GM23338 (cell line): ENCODE data around the gene CCR5. TPM values are rescaled to one million over a fixed set of nuclear protein-coding genes. Genes with fewer than 3 reads are reported as not detected.

Experiments
- ATAC-seq: fragments of 200-7000 bp; cut with Tn5 transposase; 3 replicates; pipeline ENCODE4 v1.9.1; 2020
- DNase-seq: peaks from one replicate; pipeline ENCODE4 v3.0.0-alpha.2; 2015; ENCODE audit warnings: low spot score
- H2AFZ ChIP-seq: fragments of 200-600 bp; sonication (generic); 2 replicates; pipeline ENCODE4 v1.8.0; 2016; ENCODE audit warnings: antibody characterized with exemption, mild to moderate bottlenecking, moderate library complexity
- H3F3A ChIP-seq: fragments of 200-600 bp; sonication (generic); replicated peaks from 2 replicates; pipeline ENCODE4 v1.8.0; 2017; ENCODE audit warnings: antibody characterized with exemption, mixed run types, low read depth
- H3K27ac ChIP-seq: fragments of 200-600 bp; sonication (generic); 2 replicates; pipeline ENCODE4 v1.6.1; 2016; ENCODE audit warnings: low read depth
- H3K27me3 ChIP-seq: fragments of 200-600 bp; sonication (generic); 2 replicates; pipeline ENCODE4 v1.8.0; 2016; ENCODE audit warnings: mild to moderate bottlenecking, mixed run types, moderate library complexity; ENCODE audit not compliant: insufficient read depth
- H3K36me3 ChIP-seq: fragments of 200-600 bp; sonication (generic); 2 replicates; pipeline ENCODE4 v1.8.0; 2016; ENCODE audit warnings: mild to moderate bottlenecking; ENCODE audit not compliant: insufficient read depth
- H3K4me1 ChIP-seq: fragments of 200-600 bp; sonication (generic); 2 replicates; pipeline ENCODE4 v1.8.0; 2016; ENCODE audit warnings: mild to moderate bottlenecking, moderate library complexity; ENCODE audit not compliant: insufficient read depth
- H3K4me2 ChIP-seq: fragments of 200-600 bp; sonication (generic); 2 replicates; pipeline ENCODE4 v1.7.1; 2017; ENCODE audit warnings: mixed run types
- H3K4me3 ChIP-seq: fragments of 200-600 bp; sonication (generic); 2 replicates; pipeline ENCODE4 v1.6.1; 2016; ENCODE audit warnings: mixed run types
- H3K79me2 ChIP-seq: fragments of 200-600 bp; sonication (generic); replicated peaks from 2 replicates; pipeline ENCODE4 v1.8.0; 2017; ENCODE audit warnings: mild to moderate bottlenecking; ENCODE audit not compliant: insufficient read depth
- H3K9me2 ChIP-seq: fragments of 200-600 bp; sonication (generic); 2 replicates; pipeline ENCODE4 v1.8.0; 2017; ENCODE audit not compliant: insufficient read depth
- H4K20me1 ChIP-seq: fragments of 200-600 bp; sonication (generic); replicated peaks from 2 replicates; pipeline ENCODE4 v1.8.0; 2017; ENCODE audit warnings: mild to moderate bottlenecking; ENCODE audit not compliant: insufficient read depth
- H3K27ac Mint-ChIP-seq: 2 replicates; pipeline ENCODE4 v1.8.0; 2020; ENCODE audit warnings: inconsistent platforms, mild to moderate bottlenecking, moderate library complexity, mixed read lengths
- H3K27me3 Mint-ChIP-seq: 3 replicates; pipeline ENCODE4 v1.8.0; 2022; ENCODE audit warnings: low read depth, mild to moderate bottlenecking, moderate library complexity, mixed read lengths, inconsistent platforms; ENCODE audit not compliant: insufficient read depth, poor library complexity
- H3K36me3 Mint-ChIP-seq: 3 replicates; pipeline ENCODE4 v1.8.0; 2021; ENCODE audit warnings: low read depth, mild to moderate bottlenecking, inconsistent platforms, moderate library complexity, mixed read lengths
- H3K4me1 Mint-ChIP-seq: 3 replicates; pipeline ENCODE4 v1.8.0; 2020; ENCODE audit warnings: mild to moderate bottlenecking, inconsistent platforms, mixed read lengths
- H3K4me3 Mint-ChIP-seq: 3 replicates; pipeline ENCODE4 v1.8.0; 2021; ENCODE audit warnings: moderate library complexity, mild to moderate bottlenecking, inconsistent platforms, mixed read lengths
- H3K9me3 Mint-ChIP-seq: 3 replicates; pipeline ENCODE4 v1.8.0; 2020; ENCODE audit warnings: moderate library complexity, mild to moderate bottlenecking, inconsistent platforms, mixed read lengths
- CREB1 ChIP-seq: fragments of 250-450 bp; sonication (Bioruptor Pico); IDR thresholded peaks from 2 replicates; pipeline ENCODE4 v1.5.0; 2020; ENCODE audit warnings: low read depth, mild to moderate bottlenecking, moderate library complexity
- CTCF ChIP-seq, 2 experiments: fragments of 200-600 bp in 1 of 2; sonication (generic) in 1 of 2; conservative IDR thresholded peaks; 2 replicates each; pipeline versions ENCODE4 v1.5.1 to v1.6.1; 2016 to 2017; ENCODE audit warnings: antibody characterized with exemption in 2 of 2, low read depth in 2 of 2, mild to moderate bottlenecking in 2 of 2, moderate library complexity in 1 of 2
- JUNB ChIP-seq: IDR thresholded peaks from one replicate; pipeline ENCODE4 v1.6.1; 2016; ENCODE audit warnings: antibody characterized with exemption; ENCODE audit not compliant: unreplicated experiment
- POLR2AphosphoS5 ChIP-seq: IDR thresholded peaks from 2 replicates; pipeline ENCODE4 v1.6.1; 2016; ENCODE audit warnings: antibody characterized with exemption, low read depth
- STAT1 ChIP-seq: IDR thresholded peaks from one replicate; pipeline ENCODE4 v1.6.1; 2016; ENCODE audit warnings: antibody characterized with exemption; ENCODE audit not compliant: unreplicated experiment
- ZNF114 ChIP-seq: fragments of 250-450 bp; sonication (Bioruptor Pico); IDR thresholded peaks from 2 replicates; pipeline ENCODE4 v1.5.0; 2020; ENCODE audit warnings: mild to moderate bottlenecking, moderate library complexity
- ZNF331 ChIP-seq: fragments of 250-450 bp; sonication (Bioruptor Pico); IDR thresholded peaks from 2 replicates; pipeline ENCODE4 v1.5.0; 2020; ENCODE audit warnings: low read depth, mild to moderate bottlenecking, moderate library complexity
- ZNF462 ChIP-seq: fragments of 250-450 bp; sonication (Bioruptor Pico); IDR thresholded peaks from 2 replicates; pipeline ENCODE4 v1.5.0; 2020; ENCODE audit warnings: mild to moderate bottlenecking, moderate library complexity
- polyA plus RNA-seq: library from polyadenylated mRNA; unstranded; fragments of >200 nt; fragmentation: Nextera tagmentation; extraction: Ambion mirVana; gene quantifications from 2 replicates; pipeline ENCODE4 v1.2.1, GENCODE V29; 2016
- total RNA-seq: library from RNA; depleted of rRNA; stranded (reverse); fragments of >200 nt; shearing (Covaris generic); gene quantifications from 2 replicates; pipeline ENCODE4 v1.2.3, GENCODE V29; 2014
- TF ChIP-seq, protein P1 (sequence below): IDR thresholded peaks from one replicate; pipeline ENCODE4 v1.6.1; 2018; ENCODE audit warnings: antibody characterized with exemption; ENCODE audit not compliant: unreplicated experiment
- TF ChIP-seq, protein P2 (sequence below): IDR thresholded peaks from 2 replicates; pipeline ENCODE4 v1.6.1; 2016; ENCODE audit warnings: antibody characterized with exemption

Gene CCR5
- total and polyA plus RNA-seq, 2 experiments from 2014 or later, result not detected

DNA sequence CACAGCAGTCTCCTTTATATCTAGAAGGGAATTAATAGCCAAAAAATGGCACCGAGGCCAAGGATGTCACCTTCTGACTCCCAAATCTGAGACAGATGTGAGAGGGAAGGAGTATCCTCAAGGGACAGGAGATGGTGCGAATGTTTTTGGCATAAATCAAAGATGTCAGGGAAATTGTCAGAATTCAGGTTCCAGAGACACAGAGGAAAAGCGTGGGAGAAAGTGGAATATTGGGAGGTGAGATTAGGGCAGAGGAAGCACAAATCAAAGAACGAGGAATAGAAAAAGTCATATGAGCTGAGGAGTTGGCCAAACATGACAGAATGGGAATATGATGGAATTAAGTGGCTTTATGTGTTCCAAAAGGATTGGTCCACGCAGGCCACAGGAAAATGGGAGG is 30.1 kb downstream of the CCR5 start (continued):
- no peak for TF ChIP-seq CTCF (conservative IDR thresholded peaks at IDR 0.05; ENCODE audit: low read depth in 2 of 2)
- no peak for TF ChIP-seq POLR2AphosphoS5
- TF ChIP-seq STAT1, result no peak
- no peak for TF ChIP-seq ZNF331 (CRISPR knock-in tag)
- no peak for TF ChIP-seq JUNB
- TF ChIP-seq, protein P1, sequence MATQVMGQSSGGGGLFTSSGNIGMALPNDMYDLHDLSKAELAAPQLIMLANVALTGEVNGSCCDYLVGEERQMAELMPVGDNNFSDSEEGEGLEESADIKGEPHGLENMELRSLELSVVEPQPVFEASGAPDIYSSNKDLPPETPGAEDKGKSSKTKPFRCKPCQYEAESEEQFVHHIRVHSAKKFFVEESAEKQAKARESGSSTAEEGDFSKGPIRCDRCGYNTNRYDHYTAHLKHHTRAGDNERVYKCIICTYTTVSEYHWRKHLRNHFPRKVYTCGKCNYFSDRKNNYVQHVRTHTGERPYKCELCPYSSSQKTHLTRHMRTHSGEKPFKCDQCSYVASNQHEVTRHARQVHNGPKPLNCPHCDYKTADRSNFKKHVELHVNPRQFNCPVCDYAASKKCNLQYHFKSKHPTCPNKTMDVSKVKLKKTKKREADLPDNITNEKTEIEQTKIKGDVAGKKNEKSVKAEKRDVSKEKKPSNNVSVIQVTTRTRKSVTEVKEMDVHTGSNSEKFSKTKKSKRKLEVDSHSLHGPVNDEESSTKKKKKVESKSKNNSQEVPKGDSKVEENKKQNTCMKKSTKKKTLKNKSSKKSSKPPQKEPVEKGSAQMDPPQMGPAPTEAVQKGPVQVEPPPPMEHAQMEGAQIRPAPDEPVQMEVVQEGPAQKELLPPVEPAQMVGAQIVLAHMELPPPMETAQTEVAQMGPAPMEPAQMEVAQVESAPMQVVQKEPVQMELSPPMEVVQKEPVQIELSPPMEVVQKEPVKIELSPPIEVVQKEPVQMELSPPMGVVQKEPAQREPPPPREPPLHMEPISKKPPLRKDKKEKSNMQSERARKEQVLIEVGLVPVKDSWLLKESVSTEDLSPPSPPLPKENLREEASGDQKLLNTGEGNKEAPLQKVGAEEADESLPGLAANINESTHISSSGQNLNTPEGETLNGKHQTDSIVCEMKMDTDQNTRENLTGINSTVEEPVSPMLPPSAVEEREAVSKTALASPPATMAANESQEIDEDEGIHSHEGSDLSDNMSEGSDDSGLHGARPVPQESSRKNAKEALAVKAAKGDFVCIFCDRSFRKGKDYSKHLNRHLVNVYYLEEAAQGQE, result no peak
- no peak for TF ChIP-seq ZNF114 (CRISPR knock-in tag)

DNA sequence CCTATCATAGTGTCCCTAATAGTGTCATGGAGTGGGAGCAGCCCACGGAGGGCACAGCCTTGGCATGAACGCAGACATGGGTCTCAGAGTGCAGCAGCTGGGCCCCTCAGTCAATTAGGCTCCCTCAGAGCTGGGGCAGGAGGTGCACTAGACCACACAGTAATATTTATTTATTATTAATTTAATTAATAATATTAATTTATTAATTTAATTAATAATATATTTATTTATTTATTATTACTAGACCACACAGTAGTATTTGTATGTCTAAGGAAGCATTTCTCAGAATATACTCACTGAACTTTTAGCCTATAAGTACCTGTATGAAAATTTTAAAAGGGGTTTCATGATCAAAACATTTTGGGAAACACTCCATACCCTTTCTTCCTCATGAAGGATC is 30.8 kb downstream of the CCR5 start:
- Histone ChIP-seq H3K79me2 (no peaks in the 10 kb centered on the region), H3K27ac (no peak overlapping the region), H3F3A (no peaks in the 10 kb centered on the region), H2AFZ (no peak overlapping the region), H3K27me3 (no peaks in the 10 kb centered on the region), H3K4me1 (no peaks in the 10 kb centered on the region), H4K20me1 (no peaks in the 10 kb centered on the region), H3K4me2 (no peak overlapping the region), H3K36me3 (no peaks in the 10 kb centered on the region), H3K4me3 (no peak overlapping the region), H3K9me2 (no peaks in the 10 kb centered on the region)
- no peaks in the 10 kb centered on the region for H3K9me3 Mint-ChIP-seq
- peaks cover 2% of the 10 kb centered on the region for H3K27me3 Mint-ChIP-seq
- H3K36me3 Mint-ChIP-seq, result no peaks in the 10 kb centered on the region
- H3K4me3 Mint-ChIP-seq, result no peak overlapping the region
- DNase-seq (no peak), ATAC-seq (no peak)
- no peaks in the 10 kb centered on the region for H3K4me1 Mint-ChIP-seq
- H3K27ac Mint-ChIP-seq, result no peak overlapping the region
- TF ChIP-seq CTCF (conservative IDR thresholded peaks at IDR 0.05; ENCODE audit: low read depth in 2 of 2) (no peak), JUNB (no peak), STAT1 (no peak), CREB1 (CRISPR knock-in tag) (no peak), POLR2AphosphoS5 (no peak), ZNF462 (no peak), ZNF114 (CRISPR knock-in tag) (no peak)
- TF ChIP-seq, protein P2, sequence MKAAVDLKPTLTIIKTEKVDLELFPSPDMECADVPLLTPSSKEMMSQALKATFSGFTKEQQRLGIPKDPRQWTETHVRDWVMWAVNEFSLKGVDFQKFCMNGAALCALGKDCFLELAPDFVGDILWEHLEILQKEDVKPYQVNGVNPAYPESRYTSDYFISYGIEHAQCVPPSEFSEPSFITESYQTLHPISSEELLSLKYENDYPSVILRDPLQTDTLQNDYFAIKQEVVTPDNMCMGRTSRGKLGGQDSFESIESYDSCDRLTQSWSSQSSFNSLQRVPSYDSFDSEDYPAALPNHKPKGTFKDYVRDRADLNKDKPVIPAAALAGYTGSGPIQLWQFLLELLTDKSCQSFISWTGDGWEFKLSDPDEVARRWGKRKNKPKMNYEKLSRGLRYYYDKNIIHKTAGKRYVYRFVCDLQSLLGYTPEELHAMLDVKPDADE, result no peak
